Hematopoietic multipotent progenitor cell treated with erythropoietin and hydrocortisone succinate and interleukin-3 and kit ligand, for 4 days (in vitro differentiated cells): ENCODE data around the gene MB21D2.
A peak's percentile ranks its signal among the peaks of the same experiment; 100 is the strongest.
"Not testable (repeated sequence)": the region's sequence is repeated elsewhere in the genome, so short reads cannot be mapped to it uniquely, and the experiment has no call there.

Experiments
- DNase-seq: peaks from one replicate; pipeline ENCODE4 v3.0.0-alpha.2; 2015

MB21D2 gene

DNA sequence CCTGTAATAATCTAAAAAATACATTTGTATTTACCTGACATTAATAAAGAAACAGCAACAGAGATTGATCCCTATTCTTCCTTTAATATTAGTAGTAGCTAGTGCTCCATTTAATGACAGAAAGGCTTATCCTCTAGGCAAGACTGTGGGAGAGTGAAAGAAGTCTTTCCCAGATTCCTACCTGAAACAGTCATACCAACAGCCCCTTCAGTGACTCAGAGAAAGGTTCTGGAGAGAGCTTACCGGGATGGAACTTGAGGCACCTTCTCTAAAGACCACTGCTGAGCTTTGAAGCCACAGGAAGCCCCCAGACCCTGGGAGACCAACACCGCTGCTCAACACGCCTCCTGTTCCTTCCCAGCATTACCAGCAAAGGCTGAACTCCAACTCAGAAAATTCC is 123.4 kb downstream of the MB21D2 start:
- no peak for DNase-seq

DNA sequence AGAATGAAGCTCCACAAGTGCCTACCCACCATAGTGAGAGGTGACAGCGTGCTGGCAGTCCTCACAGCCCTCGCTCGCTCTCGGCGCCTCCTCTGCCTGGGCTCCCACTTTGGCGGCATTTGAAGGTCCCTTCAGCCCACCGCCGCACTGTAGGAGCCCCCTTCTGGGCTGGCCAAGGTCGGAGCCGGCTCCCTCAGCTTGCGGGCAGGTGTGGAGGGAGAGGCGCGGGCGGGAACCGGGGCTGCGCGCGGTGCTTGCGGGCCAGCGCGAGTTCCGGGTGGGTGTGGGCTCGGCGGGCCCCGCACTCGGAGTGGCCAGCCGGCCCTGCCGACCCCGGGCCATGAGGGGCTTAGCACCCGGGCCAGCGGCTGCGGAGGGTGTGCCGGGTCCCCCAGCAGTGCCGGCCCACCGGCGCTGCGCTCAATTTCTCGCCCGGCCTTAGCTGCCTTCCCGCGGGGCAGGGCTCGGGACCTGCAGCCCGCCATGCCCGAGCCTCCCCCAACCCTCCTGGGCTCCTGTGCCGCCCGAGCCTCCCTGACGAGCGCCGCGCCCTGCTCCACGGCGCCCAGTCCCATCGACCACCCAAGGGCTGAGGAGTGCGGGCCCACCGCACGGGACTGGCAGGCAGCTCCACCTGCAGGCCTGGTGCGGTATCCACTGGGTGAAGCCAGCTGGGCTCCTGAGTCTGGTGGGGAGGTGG is 128.7 kb downstream of the MB21D2 start:
- DNase-seq, result not testable (repeated sequence)

DNA sequence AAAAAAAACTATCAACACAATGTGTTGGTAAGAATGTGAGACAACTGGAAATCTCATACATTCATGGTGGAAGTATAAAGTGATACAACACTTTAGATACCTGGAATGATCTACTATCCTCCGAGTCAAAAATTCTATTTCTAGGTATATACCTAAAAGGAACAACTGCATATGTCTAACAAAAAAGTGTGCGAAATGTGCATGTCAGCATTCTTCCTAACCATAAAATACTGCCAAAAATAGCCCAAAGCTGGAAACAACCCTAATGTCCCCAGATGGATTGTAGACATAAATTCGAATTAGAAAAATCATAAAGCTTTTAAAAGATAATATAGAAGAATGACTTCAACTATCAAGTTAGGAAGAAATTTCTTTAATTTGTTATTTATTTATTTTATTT is 139.1 kb downstream of the MB21D2 start:
- no peak for DNase-seq

DNA sequence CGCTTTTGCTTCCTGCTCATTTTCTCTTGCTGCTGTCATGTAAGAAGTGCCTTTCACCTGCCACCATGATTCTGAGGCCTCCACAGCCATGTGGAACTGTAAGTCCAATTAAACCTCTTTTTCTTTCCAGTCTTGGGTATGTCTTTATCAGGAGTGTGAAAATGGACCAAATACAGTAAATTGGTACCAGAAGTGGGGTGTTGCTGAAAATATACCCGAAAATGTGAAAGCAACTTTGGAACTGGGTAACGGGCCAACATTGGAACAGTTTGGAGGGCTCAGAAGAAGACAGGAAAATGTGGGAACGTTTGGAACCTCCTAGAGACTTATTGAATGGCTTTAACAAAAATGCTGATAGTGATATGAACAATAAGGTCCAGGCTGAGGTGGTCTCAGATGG is 143.3 kb downstream of the MB21D2 start:
- DNase-seq, result not testable (repeated sequence)

DNA sequence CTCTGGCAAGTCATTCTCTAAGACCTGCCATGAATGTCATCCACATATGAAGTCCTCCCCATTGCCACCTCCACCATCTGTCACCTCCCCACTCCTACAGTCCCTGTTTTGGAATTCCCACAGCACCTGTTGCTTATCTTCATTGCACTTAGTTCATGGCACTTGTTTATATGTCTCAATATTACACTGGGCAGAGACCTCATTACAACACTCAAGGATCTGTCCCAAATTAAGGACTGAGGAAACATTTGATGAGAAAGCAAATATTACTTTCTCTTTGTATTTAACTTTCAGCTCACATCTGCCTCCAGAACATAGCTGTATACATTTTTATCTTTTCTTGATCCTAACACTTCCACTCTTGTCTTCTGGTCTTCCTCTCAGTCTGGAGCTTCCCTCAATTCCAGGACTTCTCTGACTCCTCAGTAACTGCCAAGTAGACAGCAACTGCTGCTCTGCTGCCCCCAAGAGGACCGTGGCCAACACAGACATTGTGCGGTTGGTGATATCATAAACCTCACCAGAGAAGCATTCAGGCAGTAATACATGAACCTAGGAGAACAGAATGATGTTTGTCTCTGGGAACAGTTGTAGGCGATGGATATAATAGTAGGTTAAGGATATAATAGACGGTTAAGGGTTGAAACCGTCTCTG is 145.3 kb downstream of the MB21D2 start:
- peak; percentile 15 for DNase-seq

DNA sequence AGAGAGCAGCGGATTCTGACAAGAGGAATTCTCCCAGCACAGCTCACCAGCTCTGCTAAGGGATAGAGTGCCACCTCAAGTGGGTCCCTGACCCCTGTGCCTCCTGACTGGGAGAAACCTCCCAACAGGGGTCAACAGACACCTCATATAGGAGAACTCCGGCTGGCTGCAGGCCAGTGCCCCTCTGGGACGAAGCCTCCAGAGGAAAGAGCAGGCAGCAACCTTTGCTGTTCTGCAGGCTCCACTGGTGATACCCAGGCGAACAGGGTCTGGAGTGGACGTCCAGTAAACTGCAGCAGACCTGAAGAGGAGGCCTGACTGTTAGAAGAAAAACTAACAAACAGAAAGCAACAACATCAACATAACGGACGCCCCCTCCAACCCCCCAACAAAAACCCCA is 159.0 kb downstream of the MB21D2 start:
- no peak for DNase-seq

DNA sequence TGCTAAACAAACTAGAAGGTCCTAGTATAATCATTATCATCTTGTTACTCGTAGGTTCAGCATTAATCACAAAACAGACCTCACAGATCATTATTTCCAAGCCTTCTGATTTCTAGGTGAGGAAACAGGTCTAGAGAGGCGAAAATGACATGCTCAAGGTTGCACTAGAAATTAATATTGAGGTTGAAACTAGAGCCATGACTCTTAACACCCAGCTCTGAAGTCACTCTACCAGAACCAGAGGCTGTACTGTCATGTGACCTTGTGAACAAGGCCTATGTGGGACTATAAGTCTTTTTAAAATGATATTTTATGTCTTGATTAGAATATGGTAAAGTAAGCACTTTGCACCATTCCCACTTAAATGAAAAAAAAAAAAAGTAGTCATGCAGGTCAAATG is 166.5 kb downstream of the MB21D2 start:
- DNase-seq, result no peak

DNA sequence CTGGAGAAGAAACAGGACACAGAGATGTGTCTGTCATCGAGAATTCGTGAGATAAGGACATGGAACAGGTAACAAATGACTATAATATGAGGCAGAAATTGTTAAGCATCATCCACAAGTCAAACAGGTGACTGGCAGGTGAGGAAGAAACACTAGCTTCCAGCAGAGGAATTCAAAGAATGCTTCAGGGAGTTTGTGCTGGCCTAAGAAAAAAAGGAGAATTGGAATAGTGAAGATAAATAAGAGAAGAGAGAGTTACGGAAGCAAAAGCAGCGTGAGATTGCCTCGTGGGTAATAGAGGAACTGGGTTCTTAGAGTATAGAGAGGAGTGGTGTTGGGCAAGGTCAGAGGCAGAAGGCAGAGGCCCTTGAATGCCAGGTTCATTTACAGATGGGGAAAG is 167.5 kb downstream of the MB21D2 start:
- no peak for DNase-seq

DNA sequence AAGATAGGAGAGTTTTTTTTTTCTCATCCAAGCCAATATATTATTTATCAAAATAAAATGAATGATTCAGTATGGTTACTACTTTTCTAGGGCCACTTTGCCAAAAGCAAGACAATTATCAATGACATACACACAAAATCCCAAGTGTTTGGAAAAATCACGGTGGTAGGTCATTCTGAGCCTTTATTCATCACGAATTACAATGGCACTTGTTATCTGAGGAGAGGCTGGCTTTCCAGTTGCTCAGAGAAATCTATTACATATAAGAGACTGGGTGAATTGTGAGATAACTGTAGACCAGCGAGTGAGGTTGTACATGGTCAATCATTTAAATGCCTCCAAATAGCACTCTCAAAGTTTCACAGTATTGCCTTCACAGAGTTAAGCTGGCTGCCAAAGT is 169.9 kb downstream of the MB21D2 start:
- DNase-seq, result no peak

DNA sequence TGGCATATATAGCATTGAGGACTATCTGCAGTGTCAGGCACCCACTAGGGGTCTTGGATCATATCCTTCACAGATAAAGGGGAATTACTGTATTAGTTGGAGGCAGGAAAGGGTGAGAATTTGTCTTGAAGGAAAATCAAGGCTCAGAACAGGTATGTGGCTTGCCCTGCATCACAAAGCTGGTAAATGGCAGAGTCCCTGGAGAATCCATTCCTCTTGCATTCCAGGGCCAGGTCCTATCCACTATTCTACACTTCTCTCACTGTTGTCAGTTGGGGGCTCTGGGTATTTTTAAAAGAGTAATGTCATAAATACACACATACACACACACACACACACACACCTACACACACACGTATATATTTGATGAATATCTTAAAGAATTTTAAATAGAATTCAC is 170.5 kb downstream of the MB21D2 start:
- no peak for DNase-seq
